Measurements from ENCODE around the gene NEURL1B.

Gene NEURL1B

GRCh38 chr5:172739375-172739774, 98.3 kb downstream of the NEURL1B start:
- no peak for DNase-seq

DNA sequence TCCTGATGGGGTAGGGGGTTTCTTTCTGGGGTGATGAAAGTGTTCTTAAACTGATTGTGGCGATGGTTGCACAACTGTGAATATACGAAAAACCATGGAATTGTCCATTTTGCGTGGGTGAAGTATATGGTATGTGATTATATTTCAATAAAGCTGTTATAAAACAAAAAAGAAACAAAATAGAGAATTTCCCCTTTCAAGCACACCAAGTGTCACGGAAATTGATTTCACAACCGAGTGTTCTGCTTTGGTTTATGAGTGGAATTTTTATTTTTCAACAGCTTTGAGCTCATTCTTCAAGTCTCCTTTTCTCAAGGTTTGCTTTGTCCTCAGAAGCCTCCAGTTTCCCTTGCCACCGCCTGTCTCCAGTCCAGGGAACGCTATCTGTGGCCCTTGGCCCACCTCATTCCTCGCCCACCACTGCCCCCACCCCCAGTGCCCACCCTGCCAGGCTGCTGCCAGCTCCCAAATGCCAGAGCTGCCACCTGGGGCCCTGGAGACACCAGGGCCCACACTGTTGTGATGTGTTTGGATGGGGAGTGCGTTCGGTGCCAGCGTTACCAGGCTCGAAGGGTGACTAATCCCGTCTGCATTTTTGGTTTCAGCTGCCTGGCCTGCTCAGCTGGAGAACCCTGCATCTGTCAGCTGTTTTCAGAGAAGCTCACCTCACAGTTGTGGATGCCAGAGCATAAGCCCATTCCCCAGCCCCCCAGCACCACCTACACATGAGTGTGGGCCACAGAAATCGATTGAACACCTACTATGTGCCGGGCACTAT, 99.6 kb downstream of the NEURL1B start:
- no peak for DNase-seq

Data from NCI-H1048 (cell line).